Thyroid gland (tissue), 4 donors: ENCODE measurements around the gene SULT1C2. TPM values are rescaled to one million over a fixed set of nuclear protein-coding genes. Genes with fewer than 3 reads are reported as not detected.

Experiments used
- DNase-seq, 2 donors: peaks; one replicate each; pipeline ENCODE4 v3.0.0-alpha.2; 2019
- H3K27ac ChIP-seq, 3 donors: fragments of 200-600 bp; sonication (generic); 1 replicate in 2 of 3; 2 replicates in 1 of 3; pipeline ENCODE4 v1.5.1; 2016 to 2019; ENCODE audit warnings: mild to moderate bottlenecking in 1 of 3, moderate library complexity in 1 of 3
- H3K27me3 ChIP-seq: fragments of 200-600 bp; sonication (generic); one replicate; pipeline ENCODE4 v1.5.1; 2019
- H3K36me3 ChIP-seq, 2 donors: fragments of 200-600 bp; sonication (generic); one replicate each; pipeline ENCODE4 v1.5.1; 2016 to 2019
- H3K4me1 ChIP-seq, 2 donors: fragments of 200-600 bp; sonication (generic); one replicate each; pipeline ENCODE4 v1.5.1; 2017 to 2019
- H3K4me3 ChIP-seq, 3 donors: fragments of 200-600 bp; sonication (generic); replicated peaks in 1 of 3; 1 replicate in 2 of 3; 2 replicates in 1 of 3; pipeline ENCODE4 v1.5.1; 2016; ENCODE audit warnings: mild to moderate bottlenecking in 1 of 3
- H3K9me3 ChIP-seq: fragments of 200-600 bp; sonication (generic); one replicate; pipeline ENCODE4 v1.5.1; 2017
- POLR2A ChIP-seq, 2 donors: fragments of 450-650 bp; IDR thresholded peaks; one replicate each; pipeline ENCODE4 v1.6.1; 2017; ENCODE audit warnings: antibody characterized with exemption in 2 of 2, mild to moderate bottlenecking in 2 of 2, moderate library complexity in 1 of 2
- WGBS, 2 donors: methylation state at CpG; one replicate each; pipeline ENCODE4 v1.1.5; 2017; 5-methylcytosine and 5-hydroxymethylcytosine counted together
- intact Hi-C: fragments of 100-400 bp; cut with DNase I; formaldehyde crosslinking; loops from one replicate; pipeline ENCODE4 v1.15.1; 2023
- total RNA-seq, 4 donors: library from RNA; depleted of rRNA; stranded (reverse); fragments of >200 nt; gene quantifications; one replicate each; pipeline ENCODE4 v1.2.3, GENCODE V29; 2016
- TF ChIP-seq, protein P1 (sequence below), 6 experiments: fragments of 200-600 bp in 3 of 6; fragments of 450-650 bp in 3 of 6; sonication (generic) in 3 of 6; IDR thresholded peaks; one replicate each; pipeline ENCODE4 v1.5.1; 2016 to 2019; ENCODE audit warnings: antibody characterized with exemption in 6 of 6, mild to moderate bottlenecking in 2 of 6, inconsistent platforms in 1 of 6, moderate library complexity in 1 of 6

The SULT1C2 gene
- total RNA-seq, 4 donors from 2014 or later: 11.2 to 37.3 (median 26.5) TPM

DNA sequence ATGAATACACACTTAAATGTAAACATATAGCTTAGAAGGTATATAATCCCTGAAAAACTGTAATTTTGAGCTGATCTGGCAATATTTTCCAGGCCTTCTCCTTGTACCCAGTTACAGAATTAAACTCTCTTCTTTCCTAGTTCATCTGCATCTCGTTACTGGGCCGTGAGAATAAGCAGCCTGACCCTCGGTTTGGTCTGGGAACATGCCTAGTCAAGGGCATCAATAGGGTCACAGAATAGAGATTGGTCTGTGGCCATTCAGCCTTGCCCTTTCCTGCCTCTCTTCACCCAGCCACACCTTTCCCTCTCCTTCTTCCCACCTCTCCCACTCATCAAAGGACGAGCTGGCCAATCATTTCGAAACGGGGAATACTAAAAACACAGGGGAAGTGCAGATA is 27.3 kb downstream of the SULT1C2 start:
- no peak overlapping the region for H3K4me3 ChIP-seq
- no peaks in the 10 kb centered on the region for H3K9me3 ChIP-seq
- intact Hi-C loops: no loop called here
- no peaks in the 10 kb centered on the region for H3K4me1 ChIP-seq
- 62 to 68% methylated on average over 6 of the region's 6 CpGs for WGBS, 2 donors
- H3K27me3 ChIP-seq: no peaks in the 10 kb centered on the region
- no peaks in the 10 kb centered on the region for H3K36me3 ChIP-seq
- DNase-seq: no peak
- no peak overlapping the region for H3K27ac ChIP-seq
- TF ChIP-seq, protein P1, sequence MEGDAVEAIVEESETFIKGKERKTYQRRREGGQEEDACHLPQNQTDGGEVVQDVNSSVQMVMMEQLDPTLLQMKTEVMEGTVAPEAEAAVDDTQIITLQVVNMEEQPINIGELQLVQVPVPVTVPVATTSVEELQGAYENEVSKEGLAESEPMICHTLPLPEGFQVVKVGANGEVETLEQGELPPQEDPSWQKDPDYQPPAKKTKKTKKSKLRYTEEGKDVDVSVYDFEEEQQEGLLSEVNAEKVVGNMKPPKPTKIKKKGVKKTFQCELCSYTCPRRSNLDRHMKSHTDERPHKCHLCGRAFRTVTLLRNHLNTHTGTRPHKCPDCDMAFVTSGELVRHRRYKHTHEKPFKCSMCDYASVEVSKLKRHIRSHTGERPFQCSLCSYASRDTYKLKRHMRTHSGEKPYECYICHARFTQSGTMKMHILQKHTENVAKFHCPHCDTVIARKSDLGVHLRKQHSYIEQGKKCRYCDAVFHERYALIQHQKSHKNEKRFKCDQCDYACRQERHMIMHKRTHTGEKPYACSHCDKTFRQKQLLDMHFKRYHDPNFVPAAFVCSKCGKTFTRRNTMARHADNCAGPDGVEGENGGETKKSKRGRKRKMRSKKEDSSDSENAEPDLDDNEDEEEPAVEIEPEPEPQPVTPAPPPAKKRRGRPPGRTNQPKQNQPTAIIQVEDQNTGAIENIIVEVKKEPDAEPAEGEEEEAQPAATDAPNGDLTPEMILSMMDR (IDR thresholded peaks at IDR 0.05): no peak
- TF ChIP-seq POLR2A (IDR thresholded peaks at IDR 0.05): no peak

DNA sequence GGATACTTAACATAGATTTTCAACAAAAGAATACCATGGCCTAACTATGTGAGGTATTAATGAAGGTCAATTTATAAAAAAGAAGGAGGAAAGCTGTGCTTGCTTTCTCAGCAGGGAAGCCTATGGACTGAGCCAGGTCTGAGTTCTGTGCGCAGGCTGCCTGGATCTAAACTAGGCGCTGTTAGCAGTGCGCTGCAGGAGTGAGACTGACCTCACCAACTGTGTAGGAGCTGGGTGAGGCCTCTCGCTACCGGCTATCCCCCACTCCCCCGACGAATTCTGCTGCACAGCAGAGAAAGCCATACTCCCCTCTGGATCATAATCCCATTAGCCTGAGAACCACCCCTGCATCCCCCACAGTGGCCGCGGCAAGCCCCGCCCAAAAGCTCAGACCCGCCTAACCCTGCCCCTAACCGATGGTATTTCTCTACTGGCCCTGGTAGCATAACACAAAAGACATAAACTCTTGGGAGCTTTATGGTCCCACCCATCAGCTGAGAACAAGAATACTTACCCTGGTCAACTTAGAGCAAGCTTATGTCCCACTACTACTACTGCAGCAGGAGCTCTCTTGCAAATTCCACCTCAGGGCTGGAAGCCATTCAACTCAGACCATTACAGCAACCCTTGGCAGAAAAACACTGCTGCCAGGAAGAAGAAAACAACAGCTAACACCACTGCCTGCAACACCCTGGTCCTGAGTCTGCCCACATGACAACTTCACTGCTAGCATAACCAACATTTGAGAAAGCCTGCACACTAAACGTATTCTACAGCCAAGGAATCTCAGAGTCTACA is 28.0 kb downstream of the SULT1C2 start:
- intact Hi-C loops: no loop called here
- Histone ChIP-seq H3K27ac (no peak overlapping the region), H3K27me3 (no peaks in the 10 kb centered on the region), H3K9me3 (no peaks in the 10 kb centered on the region), H3K4me3 (no peak overlapping the region), H3K36me3 (no peaks in the 10 kb centered on the region), H3K4me1 (no peaks in the 10 kb centered on the region)
- TF ChIP-seq POLR2A (IDR thresholded peaks at IDR 0.05): no peak
- TF ChIP-seq, protein P1 (IDR thresholded peaks at IDR 0.05): no peak
- WGBS, 2 donors: 80% methylated on average over 13 of the region's 13 CpGs
- DNase-seq: no peak

DNA sequence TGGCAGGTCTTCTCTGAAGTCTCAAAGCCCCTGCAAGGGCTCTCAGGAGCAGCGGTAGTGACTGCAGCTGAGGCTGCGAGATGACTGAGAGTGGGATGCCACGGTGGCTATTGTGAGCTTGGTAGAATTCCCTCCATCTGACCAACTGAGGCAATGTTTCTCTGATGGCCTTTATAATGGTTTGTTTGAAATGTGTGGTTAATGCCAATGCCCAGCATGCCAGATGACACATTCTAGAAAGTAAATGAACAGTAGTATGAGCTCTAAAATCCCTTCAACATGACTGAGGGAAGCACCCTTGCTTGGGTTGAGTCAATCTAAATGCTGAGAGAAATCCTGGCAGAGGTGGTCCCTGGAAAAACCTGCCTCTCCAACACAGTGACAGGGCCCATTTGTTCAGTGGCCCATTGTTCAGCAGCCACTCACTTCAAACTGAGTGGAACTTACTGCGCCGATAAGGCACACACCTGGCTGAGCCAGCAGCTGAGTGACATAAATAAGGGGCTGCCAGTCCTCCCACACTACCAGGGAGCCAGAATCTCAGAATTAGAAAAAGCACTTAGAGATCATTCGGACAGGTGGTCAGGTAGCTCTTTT is 31.7 kb downstream of the SULT1C2 start:
- 81 to 84% methylated on average over 6 of the region's 6 CpGs for WGBS, 2 donors
- H3K27ac ChIP-seq: no peak overlapping the region
- intact Hi-C loops: no loop called here
- TF ChIP-seq, protein P1 (IDR thresholded peaks at IDR 0.05): no peak
- no peak for TF ChIP-seq POLR2A (IDR thresholded peaks at IDR 0.05)
- no peaks in the 10 kb centered on the region for H3K27me3 ChIP-seq
- H3K9me3 ChIP-seq: no peaks in the 10 kb centered on the region
- no peaks in the 10 kb centered on the region for H3K4me1 ChIP-seq
- H3K36me3 ChIP-seq: no peaks in the 10 kb centered on the region
- no peak for DNase-seq
- H3K4me3 ChIP-seq: no peak overlapping the region

DNA sequence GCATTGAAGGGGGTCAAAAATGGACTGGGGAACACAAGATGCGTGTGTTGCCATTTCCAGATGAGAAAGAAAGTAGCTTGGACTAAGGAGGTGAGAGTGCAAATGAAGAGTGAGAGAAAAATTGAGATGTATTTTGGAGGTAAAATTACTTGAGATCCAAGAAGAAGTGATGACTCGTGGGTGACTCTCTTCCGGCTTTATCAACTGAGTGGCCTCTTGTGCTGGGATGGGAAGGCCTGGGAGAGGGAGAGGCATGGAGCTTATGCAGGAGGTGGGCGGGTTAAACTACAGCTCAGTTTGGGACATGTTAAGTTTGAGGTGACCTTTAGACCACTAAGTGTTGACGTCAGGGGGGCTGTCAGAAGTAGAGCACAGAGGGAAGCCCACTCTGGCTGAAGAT is 34.9 kb downstream of the SULT1C2 start:
- H3K36me3 ChIP-seq: no peaks in the 10 kb centered on the region
- intact Hi-C loops: no loop called here
- no peak overlapping the region for H3K4me3 ChIP-seq
- H3K27ac ChIP-seq: no peak overlapping the region
- no peak for DNase-seq
- WGBS, 2 donors: 87 to 94% methylated on average over 5 of the region's 5 CpGs
- H3K27me3 ChIP-seq: no peaks in the 10 kb centered on the region
- TF ChIP-seq, protein P1 (IDR thresholded peaks at IDR 0.05): no peak
- no peak for TF ChIP-seq POLR2A (IDR thresholded peaks at IDR 0.05)
- H3K9me3 ChIP-seq: no peaks in the 10 kb centered on the region
- H3K4me1 ChIP-seq: no peaks in the 10 kb centered on the region
